Erythroblast (primary cell): ENCODE measurements around the gene ITPR2.
"Not testable (repeated sequence)": the region's sequence is repeated elsewhere in the genome, so short reads cannot be mapped to it uniquely, and the experiment has no call there.

ENCODE experiments used
- DNase-seq, 2 experiments: peaks; one replicate each; lab custom pipeline; 2025; lab: John Stamatoyannopoulos, UW
- GATA1 ChIP-seq: IDR thresholded peaks from 2 replicates; pipeline ENCODE4 v1.6.1; 2011; ENCODE audit warnings: low read depth, mild to moderate bottlenecking, control low read depth, low read length, moderate library complexity
- POLR2A ChIP-seq: IDR thresholded peaks from 2 replicates; pipeline ENCODE4 v1.6.1; 2011; ENCODE audit warnings: mild to moderate bottlenecking, low read length

ITPR2 gene

GRCh38 chr12:26680727-26681455, 152.1 kb downstream of the ITPR2 start:
- no peak for DNase-seq
- TF ChIP-seq POLR2A, result no peak
- no peak for TF ChIP-seq GATA1

- TF ChIP-seq GATA1 (no peak), POLR2A (no peak)
- no peak for DNase-seq
Measured at GRCh38 chr12:26678697-26679660, 154.0 kb downstream of the ITPR2 start.

GRCh38 chr12:26671487-26671886, 161.5 kb downstream of the ITPR2 start:
- not testable (repeated sequence) for DNase-seq

GRCh38 chr12:26668847-26669246, 164.1 kb downstream of the ITPR2 start:
- no peak for DNase-seq
- no peak for TF ChIP-seq POLR2A

GRCh38 chr12:26668230-26668629, 164.8 kb downstream of the ITPR2 start:
- no peak for TF ChIP-seq POLR2A
- no peak for DNase-seq

GRCh38 chr12:26666286-26666685, 166.7 kb downstream of the ITPR2 start:
- DNase-seq, result no peak
- no peak for TF ChIP-seq POLR2A
- no peak for TF ChIP-seq GATA1

GRCh38 chr12:26661399-26661798, 171.6 kb downstream of the ITPR2 start:
- no peak for DNase-seq
- no peak for TF ChIP-seq POLR2A
- no peak for TF ChIP-seq GATA1

GRCh38 chr12:26659930-26660329, 173.1 kb downstream of the ITPR2 start:
- no peak for DNase-seq

GRCh38 chr12:26658991-26659390, 174.0 kb downstream of the ITPR2 start:
- TF ChIP-seq POLR2A (no peak), GATA1 (no peak)

More at GRCh38 chr12:26659930-26660329, 173.1 kb downstream of the ITPR2 start:
- TF ChIP-seq GATA1 (no peak), POLR2A (no peak)

GRCh38 chr12:26654623-26655022, 178.4 kb downstream of the ITPR2 start:
- TF ChIP-seq POLR2A (no peak), GATA1 (no peak)
- no peak for DNase-seq

More at GRCh38 chr12:26658991-26659390, 174.0 kb downstream of the ITPR2 start:
- no peak for DNase-seq

- no peak for TF ChIP-seq POLR2A
- TF ChIP-seq GATA1, result no peak
- peak; percentile 59 to 73 for DNase-seq
Measured at GRCh38 chr12:26651566-26652188, 181.3 kb downstream of the ITPR2 start.

GRCh38 chr12:26651036-26651435, 182.0 kb downstream of the ITPR2 start:
- TF ChIP-seq GATA1 (no peak), POLR2A (no peak)
- no peak for DNase-seq

GRCh38 chr12:26648999-26649398, 184.0 kb downstream of the ITPR2 start:
- no peak for TF ChIP-seq POLR2A
- no peak for TF ChIP-seq GATA1
- no peak for DNase-seq

- DNase-seq, result no peak
- TF ChIP-seq POLR2A, result no peak
- no peak for TF ChIP-seq GATA1
Measured at GRCh38 chr12:26648584-26648983, 184.4 kb downstream of the ITPR2 start.
